CD4-positive, alpha-beta T cell treated with Interferon alpha-2 for 1 hour (primary cell): Measurements from ENCODE around the gene UBXN1.
"Not testable (repeated sequence)": the region's sequence is repeated elsewhere in the genome, so short reads cannot be mapped to it uniquely, and the experiment has no call there.

ENCODE experiments used
- DNase-seq, 2 donors: peaks; one replicate each; pipeline ENCODE4 v3.0.0-alpha.2; 2020 to 2022

The UBXN1 gene

DNA sequence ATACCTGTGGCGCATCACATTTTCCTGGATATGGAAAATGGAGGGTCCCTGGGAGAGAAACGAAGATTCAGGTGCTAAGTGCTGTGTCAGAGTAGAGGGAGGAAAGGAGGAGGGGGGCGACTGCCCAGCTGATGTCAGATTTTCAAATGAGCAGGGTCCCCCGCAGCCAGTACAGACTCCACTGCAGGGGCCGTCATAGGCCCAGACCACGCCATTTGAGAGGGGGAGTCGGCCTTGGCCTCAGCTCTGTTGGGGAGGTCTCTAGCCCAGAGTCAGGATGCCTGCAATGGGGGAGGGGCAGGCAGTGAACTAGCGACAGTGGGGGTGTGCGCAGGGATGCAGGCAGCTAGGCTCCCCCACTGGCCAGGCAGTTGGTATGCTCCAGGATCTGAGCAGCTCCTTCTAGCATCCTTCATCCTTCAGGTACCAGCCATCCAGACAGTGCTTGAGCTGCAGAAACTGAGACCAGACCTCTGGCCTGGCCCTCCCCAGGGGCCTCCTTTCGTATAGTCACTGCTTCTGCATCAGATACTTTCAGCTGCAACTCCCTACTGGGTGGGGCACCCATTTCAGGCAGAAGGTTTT lies 28.5 kb upstream of the UBXN1 start, which contains the start of the genes BSCL2 and GNG3:
Gene BSCL2 (minus strand): TSS at position 148 of the 585 bp plus-strand sequence. CDS start 229 bp downstream, outside the sequence.
Gene GNG3 (plus strand): TSS at position 400 of the 585 bp plus-strand sequence. CDS start 620 bp downstream, outside the sequence.
- no peak for DNase-seq

GRCh38 chr11:62706850-62707247 lies 28.0 kb upstream of the UBXN1 start:
- DNase-seq = no peak

- peak; percentile 93 to 95 for DNase-seq
These were observed 27.3 kb upstream of the UBXN1 start for GRCh38 chr11:62705880-62706849.

DNA sequence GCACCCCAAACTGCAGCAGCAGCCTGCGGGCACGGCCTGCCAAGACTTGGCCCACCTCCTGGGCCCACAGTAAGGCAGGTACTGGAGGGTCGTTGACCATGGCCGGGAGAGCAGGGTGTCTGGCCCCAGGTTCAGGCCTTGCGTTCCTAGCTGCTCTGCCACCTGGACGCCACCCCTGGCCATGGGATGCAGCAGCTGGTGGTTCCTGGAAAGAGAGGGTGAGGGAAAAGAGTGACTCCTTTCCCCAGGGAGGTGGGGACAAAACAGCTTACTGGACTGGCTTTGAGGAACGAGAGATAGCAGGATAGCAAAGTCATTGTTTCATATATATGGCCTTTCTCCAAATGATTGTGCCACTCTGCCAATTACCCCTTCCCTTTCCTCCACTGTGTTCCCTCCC lies 26.5 kb upstream of the UBXN1 start:
- no peak for DNase-seq

- DNase-seq = not testable (repeated sequence)
These were observed 25.0 kb upstream of the UBXN1 start for GRCh38 chr11:62703921-62704320.

DNA sequence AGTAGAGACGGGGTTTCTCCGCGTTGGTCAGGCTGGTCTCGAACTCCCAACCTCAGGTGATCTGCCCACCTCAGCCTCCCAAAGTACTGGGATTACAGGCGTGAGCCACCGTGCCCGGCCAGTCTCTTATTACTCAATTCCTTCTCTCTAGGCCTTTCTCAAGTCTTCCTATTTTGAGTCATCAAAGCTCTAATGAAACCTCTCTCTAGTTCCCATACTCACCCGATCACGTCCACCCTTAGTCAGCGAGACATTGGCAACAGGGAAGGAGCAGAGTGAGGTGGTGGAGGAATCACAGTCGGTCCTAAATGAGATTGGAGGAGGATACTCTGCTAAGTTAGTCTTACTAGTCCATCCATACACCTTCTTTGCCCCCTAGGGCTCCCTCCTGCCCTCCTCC lies 23.4 kb upstream of the UBXN1 start:
- DNase-seq = peak in 1 of 2 donors; percentile 7

- DNase-seq = peak; percentile 80 to 84
These were observed 15.7 kb upstream of the UBXN1 start for GRCh38 chr11:62694455-62695167.

DNA sequence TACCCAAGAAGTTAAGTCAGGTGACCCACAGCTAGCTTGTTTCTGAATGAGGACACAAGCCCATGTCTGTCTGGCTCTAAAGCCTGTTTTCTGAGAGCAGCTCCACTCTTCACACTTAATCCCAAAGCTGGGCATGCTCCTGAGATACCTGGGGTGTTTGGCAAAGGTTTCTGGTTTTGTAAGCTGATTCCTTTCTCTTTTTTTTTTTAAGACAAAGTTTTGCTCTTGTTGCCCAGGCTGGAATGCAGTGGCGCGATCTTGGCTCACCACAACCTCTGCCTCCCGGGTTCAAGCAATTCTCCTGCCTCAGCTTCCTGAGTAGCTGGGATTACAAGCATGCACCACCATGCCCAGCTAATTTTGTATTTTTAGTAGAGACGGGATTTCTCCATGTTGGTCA lies 14.8 kb upstream of the UBXN1 start:
- DNase-seq = not testable (repeated sequence)

- no peak for DNase-seq
These were observed 10.7 kb upstream of the UBXN1 start, which contains the start of gene LRRN4CL for GRCh38 chr11:62689421-62690183. Gene LRRN4CL, minus strand, starts transcription at chr11:62689530. Its CDS starts 1,022 bp downstream, at chr11:62688508.

DNA sequence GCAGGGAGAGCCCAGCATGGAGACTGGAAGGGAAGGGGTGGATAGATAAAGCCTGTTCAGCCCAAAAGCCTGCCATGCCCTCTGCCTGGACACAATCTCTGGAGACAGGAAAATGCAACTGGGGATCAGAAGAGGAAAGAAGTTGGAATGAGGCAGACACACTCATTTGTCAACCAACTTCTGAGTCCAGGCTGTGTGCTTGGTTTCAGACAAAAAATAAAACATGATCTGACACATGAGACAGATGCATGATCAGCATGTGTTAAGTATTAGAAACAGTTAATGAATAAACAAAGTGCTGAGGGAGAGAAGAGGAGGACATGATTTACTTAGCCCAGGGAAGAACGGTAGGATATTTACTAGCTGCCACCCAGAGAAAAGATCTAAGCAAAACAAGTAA lies 9.6 kb upstream of the UBXN1 start:
- DNase-seq = no peak

GRCh38 chr11:62687508-62688396 lies 8.9 kb upstream of the UBXN1 start:
- DNase-seq = no peak

- DNase-seq = no peak
These were observed 3.6 kb upstream of the UBXN1 start for GRCh38 chr11:62682518-62682917.

GRCh38 chr11:62680825-62681240 lies 2.0 kb upstream of the UBXN1 start:
- peak; percentile 40 to 63 for DNase-seq

GRCh38 chr11:62678433-62678769 lies 472 bp downstream of the UBXN1 start:
- DNase-seq = no peak

DNA sequence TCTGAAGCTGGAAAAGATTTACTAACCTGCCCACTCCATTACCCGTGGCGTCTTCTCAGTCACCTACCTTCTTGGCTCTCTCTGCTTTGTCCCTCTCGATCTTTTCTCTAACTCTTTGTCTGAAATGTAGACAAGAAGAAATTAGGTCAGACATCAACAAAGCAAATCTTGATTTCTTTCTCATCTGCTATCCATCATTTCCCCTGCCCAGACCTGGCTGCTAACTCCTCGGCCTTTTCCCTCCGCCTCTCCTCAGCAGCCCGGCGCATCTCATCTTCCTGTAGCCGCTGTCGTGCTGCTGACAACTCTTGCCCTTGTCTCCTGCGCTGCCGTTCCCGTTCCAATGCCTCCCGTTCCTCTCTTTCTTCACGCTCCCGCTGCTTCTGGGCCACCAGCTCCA lies 1.2 kb downstream of the UBXN1 start:
- DNase-seq = no peak

DNA sequence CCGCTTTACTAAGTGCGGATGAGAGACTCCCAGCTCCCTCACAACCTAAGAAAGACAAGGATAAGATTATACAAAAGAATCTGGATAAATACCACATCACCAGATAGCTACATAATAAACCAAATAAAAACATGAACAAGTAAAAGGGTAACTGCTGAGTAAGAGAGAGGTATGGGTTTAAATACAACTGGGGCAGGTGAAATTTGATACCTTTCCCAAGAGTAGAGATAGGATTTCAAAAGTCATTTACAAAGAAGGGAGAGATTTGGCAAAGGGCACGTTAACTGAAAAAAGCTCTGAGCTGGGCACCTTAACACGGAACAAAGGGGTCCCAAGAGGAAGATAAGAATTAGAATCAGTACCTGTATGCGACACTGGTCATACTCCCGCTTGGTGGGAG lies 1.7 kb downstream of the UBXN1 start:
- DNase-seq = no peak

- DNase-seq = no peak
These were observed 2.2 kb downstream of the UBXN1 start for GRCh38 chr11:62676698-62677097.

- not testable (repeated sequence) for DNase-seq
These were observed 3.5 kb downstream of the UBXN1 start for GRCh38 chr11:62675415-62675814.

DNA sequence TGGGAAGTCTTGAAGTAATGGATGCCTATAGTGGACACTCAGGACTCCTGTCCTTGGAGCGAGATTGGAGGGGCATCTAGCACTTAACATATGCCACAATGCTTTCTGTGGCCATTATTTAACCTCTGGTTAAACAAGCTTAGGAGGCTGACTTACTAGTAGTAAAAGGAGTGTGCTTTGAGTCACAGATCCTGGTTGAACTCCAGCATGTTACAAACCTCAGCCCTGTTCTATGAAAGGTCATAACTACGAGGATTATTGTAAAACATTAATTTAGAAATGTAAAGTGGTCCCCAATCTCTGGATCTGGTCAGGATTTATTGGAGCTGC lies 5.7 kb downstream of the UBXN1 start:
- no peak for DNase-seq

DNA sequence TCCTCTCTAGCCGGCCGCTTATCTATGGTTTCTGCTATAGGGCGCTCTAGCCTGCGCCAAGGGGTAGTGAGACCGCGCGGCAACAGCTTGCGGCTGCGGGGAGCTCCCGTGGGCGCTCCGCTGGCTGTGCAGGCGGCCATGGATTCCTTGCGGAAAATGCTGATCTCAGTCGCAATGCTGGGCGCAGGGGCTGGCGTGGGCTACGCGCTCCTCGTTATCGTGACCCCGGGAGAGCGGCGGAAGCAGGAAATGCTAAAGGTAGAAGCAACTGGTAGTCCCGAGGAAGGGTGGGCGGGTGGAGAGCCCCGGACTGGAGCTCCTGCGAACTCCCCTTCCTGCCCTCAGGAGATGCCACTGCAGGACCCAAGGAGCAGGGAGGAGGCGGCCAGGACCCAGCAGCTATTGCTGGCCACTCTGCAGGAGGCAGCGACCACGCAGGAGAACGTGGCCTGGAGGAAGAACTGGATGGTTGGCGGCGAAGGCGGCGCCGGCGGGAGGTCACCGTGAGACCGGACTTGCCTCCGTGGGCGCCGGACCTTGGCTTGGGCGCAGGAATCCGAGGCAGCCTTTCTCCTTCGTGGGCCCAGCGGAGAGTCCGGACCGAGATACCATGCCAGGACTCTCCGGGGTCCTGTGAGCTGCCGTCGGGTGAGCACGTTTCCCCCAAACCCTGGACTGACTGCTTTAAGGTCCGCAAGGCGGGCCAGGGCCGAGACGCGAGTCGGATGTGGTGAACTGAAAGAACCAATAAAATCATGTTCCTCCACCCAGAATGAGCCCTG lies 7.1 kb downstream of the UBXN1 start, which contains the start of the genes LBHD1 and UQCC3:
Gene LBHD1 (minus strand): TSS at position 660 of the 782 bp plus-strand sequence. CDS start 2,236 bp downstream, outside the sequence.
Gene UQCC3 (plus strand): TSS at position 66 of the 782 bp plus-strand sequence. CDS start 73 bp downstream, at position 139.
- peak; percentile 73 to 86 for DNase-seq
